SK-MEL-5 (cell line): Measurements from ENCODE around the gene ZBTB5. TPM values are rescaled to one million over a fixed set of nuclear protein-coding genes. Genes with fewer than 3 reads are reported as not detected.
"Not testable (repeated sequence)": the region's sequence is repeated elsewhere in the genome, so short reads cannot be mapped to it uniquely, and the experiment has no call there.

Source experiments
- DNase-seq: peaks from one replicate; pipeline ENCODE4 v3.0.0-alpha.2; 2016; ENCODE audit warnings: low read depth, low spot score
- in situ Hi-C: cut with HindIII; loops from 2 replicates; pipeline ENCODE4 v1.10.0; 2016; ENCODE audit warnings: low sequenced_read_pairs, high pct_unique_total_duplicates, low pct_unique_long_range_greater_than_20kb
- total RNA-seq: library from RNA; depleted of rRNA; stranded (reverse); fragments of >200 nt; shearing (Covaris generic); gene quantifications from 2 replicates; pipeline ENCODE4 v1.2.3, GENCODE V29; 2014

The ZBTB5 gene
- total RNA-seq, 1 experiment from 2014 or later, result 7.5 TPM

DNA sequence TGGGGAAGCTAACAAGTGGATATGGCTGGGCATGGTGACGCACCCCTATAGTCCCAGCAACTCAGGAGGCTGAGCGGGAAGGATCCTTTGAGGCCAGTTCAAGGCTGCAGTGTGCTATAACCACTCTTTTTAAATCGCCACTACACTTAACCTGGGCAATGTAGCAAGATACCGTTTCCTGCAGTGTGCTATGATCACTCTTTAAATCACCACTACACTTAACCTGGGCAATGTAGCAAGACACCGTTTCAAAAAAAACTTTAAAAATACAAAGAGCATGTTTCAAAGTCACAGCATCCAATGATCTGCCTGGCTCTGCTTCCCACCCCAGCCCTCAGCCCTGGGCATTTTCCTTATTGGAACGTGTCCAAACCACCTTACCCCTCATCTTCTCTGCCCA is 28.2 kb downstream of the ZBTB5 start:
- in situ Hi-C loops, result no loop called here
- no peak for DNase-seq

DNA sequence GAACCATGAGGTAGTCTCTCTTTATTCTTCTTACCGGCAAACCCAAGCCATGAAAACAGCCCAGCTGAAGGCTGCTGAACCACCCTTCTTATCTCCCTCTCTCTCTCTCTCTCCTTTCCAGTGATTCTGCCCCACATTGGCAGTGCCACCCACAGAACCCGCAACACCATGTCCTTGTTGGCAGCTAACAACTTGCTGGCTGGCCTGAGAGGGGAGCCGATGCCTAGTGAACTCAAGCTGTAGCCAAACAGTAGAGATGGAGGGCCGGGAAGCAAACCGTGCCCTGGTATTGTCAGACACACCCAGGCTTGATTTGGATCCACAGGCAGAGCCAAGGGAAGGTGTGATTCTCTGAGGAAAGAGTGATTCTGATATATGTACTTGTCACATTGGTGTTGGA is 28.7 kb downstream of the ZBTB5 start:
- in situ Hi-C loops, result no loop called here
- DNase-seq, result no peak

DNA sequence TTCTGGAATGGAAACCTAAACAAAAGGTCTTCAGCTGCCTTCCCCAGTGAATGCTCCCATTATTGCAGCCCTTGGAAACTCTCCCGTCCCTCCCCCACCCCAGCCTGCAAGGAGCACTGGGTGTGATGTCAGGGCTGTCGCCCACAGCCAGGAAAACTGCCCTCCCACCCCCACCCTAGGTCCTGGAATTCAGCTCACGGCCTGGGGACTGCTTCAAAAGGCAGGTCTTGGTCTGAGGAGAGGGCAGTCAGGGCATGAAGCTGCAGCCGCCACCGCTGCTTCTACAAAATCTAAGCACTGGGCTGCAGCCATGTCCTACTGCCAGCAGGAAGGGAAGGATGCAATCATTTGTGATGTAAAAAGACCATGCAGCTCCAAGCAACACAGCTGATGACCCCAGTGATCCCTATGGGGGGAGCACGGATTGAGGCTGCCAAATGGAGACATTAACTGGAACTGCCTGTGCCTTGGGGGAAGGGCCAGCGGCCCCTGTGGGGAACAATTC is 31.3 kb downstream of the ZBTB5 start:
- DNase-seq, result no peak
- in situ Hi-C loops, result no loop called here

DNA sequence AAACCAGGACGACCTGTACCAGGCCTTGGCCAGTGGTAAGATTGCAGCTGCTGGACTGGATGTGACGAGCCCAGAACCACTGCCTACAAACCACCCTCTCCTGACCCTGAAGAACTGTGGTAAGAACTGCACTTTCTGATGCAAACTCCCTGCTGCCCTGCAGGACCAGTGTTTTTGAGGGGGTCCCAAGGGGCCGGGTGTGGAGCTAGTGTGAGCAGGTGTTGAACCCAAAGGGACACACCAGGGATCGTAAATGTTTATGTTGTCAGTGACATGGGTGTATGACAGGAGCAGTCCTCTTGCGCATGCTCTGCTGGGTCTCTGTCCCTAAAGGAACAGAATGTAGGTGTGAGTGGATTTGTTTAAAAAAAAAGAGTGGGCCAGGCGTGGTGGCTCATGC is 33.2 kb downstream of the ZBTB5 start:
- in situ Hi-C loops, result no loop called here
- no peak for DNase-seq

DNA sequence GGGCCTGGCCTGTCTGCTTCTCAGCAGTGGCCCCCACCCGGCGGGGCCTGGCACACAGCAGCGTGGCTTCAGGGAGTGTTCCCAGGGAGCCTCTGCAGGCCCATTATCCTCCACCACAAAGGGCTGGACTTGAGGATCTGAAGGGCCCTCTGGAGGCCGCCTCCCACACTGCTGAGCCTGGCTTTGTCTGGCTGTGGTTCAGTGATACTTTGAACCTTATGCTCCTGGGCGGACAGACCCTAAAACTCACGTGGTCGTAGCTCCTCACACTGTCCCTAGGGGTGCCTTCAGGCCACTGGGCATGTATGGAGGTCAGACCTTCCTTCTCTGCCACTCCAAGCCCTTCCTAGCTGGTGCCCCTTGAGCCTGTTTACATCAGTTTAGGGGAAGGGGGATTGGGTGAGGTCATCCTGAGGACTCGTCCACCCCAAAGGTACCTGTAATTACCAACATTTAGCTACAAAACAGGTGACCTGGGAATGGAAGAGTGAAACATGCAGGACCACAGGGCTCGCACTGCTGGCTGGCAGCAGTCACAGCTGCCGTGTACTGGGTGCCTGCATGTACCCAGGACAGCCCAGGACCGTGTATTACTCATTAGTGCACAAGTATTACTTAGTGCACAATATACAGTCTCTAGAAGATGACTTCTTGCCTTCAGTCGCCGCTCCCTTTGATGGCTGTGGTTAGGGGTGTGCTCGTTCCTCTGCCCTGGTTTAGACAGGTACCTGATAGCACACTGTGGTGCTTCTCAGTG is 34.2 kb downstream of the ZBTB5 start:
- DNase-seq, result peak; percentile 30
- in situ Hi-C loops, result no loop called here

DNA sequence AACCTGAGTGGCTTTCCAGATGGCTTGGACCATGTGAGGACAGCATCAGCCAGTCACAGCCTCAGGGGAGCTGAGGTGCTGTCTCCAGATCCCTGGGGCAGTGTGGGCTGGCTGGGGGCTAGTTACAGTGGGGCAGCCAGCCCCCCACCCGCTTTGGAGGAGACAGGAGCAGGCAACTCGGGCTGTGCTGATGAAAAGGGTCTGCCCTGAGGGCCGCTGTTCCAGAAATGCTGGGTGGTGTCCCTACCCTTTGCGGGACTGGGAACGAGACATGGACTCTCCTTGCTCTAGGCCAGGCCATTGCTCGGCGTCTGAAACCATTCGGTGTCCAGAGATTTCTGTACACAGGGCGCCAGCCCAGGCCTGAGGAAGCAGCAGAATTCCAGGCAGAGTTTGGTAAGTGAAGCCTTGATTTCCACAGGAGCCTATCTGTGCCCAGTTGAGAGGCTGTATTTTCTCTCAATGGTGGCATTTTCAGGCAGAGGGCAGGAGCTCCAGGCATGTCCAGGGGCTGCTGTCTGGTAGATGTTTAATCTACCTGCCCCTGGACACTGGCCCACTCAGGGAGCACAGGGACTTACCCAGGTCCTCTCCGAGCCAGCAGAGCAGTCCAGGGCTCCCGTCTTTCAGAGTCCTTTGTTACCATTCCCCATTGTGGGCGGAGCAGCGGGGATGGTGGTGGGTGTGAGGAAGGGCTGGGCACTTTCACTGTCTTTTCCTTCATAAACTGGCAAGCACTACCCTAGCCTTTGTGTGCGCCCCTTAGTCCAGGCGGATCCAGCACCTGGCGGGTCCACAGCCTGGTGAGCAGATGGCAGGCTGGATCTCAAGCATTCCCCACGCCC is 35.6 kb downstream of the ZBTB5 start:
- no peak for DNase-seq
- in situ Hi-C loops, result no loop called here

DNA sequence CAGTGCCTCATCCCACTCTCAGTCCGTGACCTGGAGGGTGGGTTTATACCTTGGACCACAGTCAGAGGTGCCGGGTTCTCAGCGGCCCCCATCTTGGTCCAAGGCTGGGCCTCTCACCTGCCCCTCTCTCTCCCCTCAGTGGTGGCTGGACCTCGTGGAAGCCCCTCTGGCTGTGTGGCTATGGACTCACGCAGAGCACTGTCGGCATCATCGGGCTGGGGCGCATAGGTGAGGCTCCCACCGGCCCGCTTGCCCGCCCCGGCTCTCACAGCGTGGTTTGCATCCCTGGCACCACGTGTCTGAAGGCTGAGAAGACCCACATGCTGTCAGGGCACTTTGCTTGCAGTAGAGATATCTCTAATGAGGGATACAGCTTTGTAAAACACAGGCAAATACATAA is 36.9 kb downstream of the ZBTB5 start:
- in situ Hi-C loops, result no loop called here
- DNase-seq, result no peak

DNA sequence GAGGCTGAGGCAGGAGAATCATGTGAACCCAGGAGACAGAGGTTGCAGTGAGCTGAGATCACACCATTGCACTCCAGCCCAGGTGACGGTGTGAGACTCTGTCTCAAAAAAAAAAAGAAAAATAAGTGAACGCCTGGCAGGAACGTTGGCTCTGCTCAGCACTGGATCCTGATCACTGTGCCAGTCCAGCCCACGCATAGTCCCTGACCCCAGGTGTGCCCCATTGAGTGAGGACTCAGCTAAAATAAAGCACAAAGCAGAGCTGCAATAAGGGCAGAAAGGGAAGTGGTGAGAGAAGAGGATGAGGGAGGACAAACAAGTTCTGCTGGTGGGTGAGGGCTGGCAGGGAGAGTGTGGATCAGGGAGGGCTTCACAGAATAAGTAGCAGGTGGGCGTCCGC is 38.4 kb downstream of the ZBTB5 start:
- DNase-seq, result no peak
- in situ Hi-C loops, result no loop called here

DNA sequence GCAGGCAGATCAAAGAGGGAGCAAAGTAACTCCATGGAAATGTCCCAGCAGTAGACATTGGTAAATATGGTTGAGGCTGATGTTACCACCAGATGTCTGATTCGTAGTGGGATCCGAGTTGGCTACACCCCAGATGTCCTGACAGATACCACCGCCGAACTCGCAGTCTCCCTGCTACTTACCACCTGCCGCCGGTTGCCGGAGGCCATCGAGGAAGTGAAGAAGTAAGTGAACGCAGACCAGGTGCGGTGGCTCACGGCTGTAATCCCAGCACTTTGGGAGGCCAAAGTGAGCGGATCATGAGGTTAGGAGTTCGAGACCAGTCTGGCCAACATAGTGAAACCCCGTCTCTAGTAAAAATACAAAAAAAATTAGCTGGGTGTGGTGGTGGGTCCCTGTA is 38.8 kb downstream of the ZBTB5 start:
- in situ Hi-C loops, result not testable (repeated sequence)

DNA sequence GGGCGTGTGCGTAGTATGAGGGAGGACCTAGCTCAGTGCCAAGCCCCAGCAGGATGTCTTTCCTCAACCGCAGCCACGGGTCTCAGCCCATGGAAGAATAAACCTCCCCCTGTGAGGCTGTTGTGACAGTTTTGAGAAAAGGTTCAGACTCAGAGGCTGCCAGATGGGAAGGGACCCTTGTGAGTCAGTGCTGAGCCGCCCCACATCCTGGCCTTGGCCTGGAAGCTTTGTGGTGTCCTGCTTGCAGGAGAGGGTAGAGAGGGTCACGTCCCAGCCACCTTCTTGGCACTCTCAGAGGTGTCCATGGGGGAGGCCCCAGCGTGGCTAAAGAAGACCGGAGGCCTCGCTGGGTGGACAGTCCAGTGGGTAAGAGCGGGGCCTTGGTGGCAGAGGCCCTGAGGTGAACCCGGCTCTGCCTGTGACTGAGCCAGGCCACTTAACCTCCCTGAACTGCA is 39.9 kb downstream of the ZBTB5 start:
- in situ Hi-C loops, result no loop called here
- no peak for DNase-seq

More for the DNA sequence above, 38.8 kb downstream of the ZBTB5 start:
- DNase-seq, result not testable (repeated sequence)

DNA sequence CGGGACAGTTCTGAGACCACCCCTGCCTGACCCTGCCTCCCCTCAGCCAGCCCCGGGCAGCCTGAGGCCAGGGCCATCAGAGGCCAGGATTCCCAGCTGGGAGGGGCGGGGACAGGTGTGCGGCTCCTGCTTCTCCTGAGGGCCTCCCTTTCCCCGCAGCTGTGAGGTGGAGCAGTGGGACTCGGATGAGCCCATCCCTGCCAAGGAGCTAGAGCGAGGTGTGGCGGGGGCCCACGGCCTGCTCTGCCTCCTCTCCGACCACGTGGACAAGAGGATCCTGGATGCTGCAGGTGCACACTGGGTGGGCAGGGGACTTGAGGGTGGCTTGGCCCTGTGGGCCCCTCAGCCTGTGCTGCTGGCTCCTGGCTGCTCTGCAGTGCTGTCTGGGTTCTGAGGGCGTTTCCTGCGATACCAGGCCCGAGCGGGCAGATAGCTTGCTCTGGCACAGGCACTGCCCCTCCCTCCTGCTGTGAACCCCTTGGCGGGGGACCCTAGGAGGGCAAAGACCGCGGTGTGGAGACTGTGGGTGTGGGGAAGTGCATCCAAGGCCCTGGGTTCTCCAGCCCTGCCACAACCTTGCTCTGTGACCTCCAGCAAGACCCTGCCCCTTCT is 40.5 kb downstream of the ZBTB5 start:
- no peak for DNase-seq
- in situ Hi-C loops, result no loop called here

DNA sequence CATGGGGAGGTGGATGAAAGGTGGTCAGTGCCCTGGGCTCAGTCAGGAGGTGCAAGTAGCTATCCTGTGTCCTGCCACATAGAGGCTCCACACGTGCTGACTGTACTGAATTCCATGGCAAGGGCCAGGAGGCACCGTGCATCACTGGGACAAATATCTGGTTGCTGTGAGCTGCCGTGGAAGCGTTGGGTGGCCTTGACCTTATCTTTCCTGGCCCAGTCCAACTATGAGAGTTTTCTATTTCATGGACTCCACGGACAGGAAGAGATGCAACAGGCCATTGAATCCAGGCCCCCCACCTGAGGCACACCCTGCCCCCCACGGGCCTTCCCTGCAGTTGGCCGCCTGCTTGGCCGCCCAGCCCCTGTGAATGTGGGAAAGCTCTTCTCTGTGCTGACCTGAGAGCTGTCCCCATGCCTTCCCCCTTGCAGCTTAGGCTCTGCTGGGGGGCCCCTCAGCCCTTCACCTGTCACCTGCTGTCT is 41.0 kb downstream of the ZBTB5 start:
- no peak for DNase-seq
- in situ Hi-C loops, result no loop called here

DNA sequence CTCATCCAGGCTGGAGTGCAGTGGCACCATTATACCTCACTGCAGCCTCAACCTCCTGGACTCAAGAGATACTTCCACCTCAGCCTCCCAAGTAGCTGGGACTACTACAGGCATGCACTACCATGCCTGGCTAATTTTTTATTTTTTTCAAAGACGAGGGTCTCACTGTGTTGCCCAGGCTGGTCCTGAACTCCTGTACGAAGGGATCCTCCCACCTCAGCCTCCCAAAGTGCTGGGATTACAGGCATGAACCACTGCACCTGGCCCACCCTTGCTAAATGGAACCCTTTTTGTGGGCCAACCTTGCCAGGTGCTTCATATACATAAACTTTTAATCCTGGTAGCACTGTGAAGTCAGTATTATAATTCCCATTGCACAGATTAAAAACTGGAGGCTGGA is 41.7 kb downstream of the ZBTB5 start:
- no peak for DNase-seq
- in situ Hi-C loops, result no loop called here

DNA sequence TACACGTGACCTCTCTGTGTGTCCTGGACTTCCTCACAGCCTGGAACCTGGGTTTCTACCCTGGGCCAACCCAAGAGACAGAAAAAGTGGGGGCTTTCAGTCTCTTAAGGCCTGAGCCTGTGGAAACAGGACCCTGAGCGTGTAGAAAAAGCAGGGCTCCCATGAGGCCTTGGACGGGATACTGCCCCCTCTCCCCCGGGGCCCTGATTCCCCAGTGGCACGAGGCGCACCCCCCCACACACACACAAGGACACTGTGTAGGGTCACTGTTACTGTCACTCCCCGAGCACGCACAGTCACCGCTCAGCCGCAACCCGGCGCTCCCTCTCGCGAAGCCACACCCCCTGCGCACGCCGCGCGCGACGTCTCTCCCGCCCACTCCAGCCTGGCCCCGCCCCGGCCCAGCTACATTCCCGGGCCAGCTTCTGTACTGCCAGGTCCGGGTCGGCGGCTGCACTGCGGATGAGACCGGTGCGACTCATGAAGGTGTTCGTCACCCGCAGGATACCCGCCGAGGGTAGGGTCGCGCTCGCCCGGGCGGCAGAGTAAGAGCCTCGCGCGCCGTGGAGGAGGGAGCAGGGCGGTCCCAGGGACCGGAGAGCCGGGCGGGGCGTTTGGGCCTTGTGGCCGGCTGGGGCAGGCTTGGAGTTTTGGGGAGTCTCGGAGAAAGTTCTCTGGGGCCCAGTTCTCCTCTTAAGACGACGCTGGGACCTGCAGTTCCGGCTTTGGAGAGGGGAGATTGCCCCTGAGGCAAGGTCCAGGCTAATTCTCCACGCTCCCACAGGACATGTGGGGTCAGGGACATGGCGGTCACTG is 42.8 kb downstream of the ZBTB5 start, which contains the start of gene GRHPR:
Gene GRHPR, plus strand, starts transcription at position 408 of the 816 bp plus-strand sequence. Its CDS starts 55 bp downstream, at position 463.
- DNase-seq, result peak; percentile 65
- in situ Hi-C loops, result no loop called here

DNA sequence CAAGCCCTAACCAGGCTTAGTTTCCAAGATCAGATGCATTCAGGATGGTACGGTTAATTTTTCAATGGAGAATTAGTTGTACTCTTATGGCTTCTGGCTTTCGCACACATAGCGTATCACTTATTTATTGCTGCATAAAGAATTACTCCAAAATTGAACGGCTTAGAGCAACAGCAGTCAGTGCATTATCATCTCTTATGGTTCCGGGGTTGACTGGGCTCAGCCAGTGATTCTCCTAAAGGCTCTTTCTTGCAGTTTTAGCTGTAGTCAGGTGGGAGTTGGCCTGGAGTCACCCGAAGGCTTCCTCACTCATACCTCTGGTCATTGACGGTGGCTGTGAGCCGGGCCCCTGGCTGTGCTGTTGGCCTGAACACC is 43.3 kb downstream of the ZBTB5 start:
- in situ Hi-C loops, result no loop called here
- DNase-seq, result no peak

DNA sequence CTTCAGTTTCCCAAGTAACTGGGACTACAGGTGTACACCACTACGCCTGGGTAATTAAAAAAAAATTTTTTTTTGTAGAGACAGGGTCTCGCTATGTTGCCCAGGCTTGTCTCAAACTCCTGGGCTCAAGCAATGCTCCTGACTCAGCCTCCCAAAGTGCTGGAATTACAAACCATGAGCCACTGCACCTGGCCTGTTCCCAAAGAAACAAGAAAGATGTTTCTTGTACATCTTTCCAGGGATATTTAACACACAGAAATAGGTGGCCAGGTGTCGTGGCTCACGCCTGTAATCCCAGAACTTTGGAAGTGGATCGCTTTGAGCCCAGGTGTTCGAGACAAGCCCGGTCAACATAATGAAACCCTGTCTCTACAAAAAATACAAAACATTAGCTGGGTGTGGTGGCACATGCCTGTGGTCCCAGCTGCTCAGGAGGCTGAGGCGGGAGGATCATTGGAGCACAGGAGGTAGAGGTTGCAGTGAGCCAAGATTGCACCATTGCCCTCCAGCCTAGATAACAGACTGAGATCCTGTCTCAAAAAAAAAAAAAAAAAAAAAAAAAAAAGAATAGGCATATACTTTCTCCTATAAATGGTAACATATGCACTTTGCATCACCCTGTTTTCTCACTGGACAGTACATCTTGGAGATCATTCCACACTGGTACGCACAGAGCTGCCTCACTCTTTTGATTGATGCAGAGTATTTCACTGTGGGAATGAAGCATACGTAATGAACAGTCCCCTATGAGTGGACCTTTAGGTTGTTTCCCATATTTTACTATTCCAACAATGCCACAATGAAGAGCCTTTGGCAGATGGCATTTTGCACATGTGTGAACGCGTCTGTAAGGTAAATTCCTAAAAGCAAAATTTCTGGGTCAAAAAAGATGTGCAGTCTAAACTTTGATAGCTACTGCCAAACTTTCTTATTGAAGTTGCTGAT is 44.7 kb downstream of the ZBTB5 start:
- no peak for DNase-seq
- in situ Hi-C loops, result no loop called here
